ENCODE measurements around the gene SMIM21.

SMIM21 gene

DNA sequence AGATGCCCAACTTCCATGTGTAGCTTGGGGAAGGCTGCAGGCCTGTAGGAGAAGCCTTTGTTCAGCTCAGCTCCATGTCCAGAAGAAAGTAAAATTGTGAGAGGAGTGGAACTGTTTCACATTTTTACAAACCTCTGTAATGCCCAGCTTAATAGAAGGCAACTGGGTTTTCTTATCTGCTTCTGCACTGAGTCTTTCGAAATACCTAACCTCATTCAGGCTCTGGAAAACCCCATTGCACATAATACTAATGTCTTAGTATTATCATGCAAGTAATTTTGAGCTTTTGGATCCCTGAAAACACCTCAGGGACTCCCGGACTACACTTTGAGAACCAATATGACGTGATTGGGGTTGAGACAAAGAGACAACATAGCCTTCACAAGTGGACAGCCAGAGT lies 5.8 kb downstream of the SMIM21 start:
- DNase-seq: no peak

DNA sequence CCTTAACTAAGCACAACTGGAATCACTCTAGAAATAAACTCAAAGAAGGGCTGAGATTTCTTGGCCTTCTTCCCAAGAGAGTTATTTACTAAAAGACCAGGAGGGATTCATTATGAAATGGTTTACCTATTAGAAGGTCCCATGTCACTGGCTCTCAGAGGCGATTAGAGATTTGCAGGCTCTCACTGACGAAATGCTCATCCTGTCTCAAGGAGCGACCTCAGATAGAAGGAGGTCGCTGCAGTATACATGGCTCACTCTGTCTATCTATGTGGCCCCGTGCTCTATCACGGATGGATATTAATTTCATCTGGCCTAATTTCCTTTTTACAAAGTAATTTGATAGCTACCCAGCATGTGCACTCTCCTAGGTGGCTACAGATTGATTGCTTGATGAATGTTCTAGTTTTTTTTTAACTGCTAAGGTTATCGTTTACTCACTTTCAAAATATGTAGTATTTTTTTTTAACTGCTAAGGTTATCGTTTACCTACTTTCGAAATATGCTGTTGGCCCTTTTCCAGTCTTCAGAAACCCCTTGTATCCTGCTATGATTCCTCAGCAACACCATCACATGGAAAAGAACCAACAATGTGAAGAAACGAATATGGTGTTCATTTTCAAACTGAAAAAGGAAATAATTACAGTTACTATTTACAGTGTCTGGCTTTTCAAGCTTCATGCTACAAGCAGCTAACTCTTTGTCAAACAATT lies 9.1 kb downstream of the SMIM21 start:
- no peak for DNase-seq

DNA sequence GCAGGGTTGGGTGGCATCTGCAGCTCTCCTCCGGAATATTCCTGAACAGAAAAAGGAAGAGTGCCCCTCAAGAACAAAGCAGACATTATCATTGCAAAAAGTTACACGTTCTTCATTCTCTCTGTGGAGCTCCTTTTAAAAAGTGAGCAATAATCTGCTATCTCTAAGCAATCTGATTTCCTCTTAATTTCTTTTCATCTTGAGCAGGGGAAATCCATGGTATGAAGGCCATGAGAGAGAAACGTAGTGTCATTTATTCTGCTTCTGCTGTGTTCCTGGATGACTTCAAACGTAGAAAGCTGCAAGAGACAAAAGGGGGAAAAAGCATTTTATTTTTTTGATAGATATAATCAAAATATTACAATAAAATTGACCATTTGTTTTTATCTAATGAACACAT lies 16.9 kb downstream of the SMIM21 start:
- DNase-seq: no peak

DNA sequence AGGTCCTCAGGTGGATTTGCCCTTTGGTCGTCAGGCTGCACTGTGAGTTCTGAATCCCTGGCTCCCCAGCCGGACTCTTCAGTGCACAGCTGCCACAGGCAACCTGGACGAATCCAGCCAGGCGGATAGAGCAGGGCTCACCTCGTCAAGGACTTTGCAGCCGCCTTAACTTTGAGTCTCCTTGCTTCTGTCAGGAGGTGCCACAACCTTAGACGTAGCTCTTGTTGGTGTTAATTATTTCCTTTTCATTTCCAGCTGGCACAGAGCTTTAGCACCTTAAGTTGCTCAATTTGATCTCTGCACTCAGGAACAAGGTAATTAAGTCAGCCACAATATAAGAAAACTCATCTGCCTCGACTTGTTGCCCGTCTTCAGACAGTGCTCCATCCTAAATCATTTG lies 17.7 kb downstream of the SMIM21 start:
- no peak for DNase-seq

DNA sequence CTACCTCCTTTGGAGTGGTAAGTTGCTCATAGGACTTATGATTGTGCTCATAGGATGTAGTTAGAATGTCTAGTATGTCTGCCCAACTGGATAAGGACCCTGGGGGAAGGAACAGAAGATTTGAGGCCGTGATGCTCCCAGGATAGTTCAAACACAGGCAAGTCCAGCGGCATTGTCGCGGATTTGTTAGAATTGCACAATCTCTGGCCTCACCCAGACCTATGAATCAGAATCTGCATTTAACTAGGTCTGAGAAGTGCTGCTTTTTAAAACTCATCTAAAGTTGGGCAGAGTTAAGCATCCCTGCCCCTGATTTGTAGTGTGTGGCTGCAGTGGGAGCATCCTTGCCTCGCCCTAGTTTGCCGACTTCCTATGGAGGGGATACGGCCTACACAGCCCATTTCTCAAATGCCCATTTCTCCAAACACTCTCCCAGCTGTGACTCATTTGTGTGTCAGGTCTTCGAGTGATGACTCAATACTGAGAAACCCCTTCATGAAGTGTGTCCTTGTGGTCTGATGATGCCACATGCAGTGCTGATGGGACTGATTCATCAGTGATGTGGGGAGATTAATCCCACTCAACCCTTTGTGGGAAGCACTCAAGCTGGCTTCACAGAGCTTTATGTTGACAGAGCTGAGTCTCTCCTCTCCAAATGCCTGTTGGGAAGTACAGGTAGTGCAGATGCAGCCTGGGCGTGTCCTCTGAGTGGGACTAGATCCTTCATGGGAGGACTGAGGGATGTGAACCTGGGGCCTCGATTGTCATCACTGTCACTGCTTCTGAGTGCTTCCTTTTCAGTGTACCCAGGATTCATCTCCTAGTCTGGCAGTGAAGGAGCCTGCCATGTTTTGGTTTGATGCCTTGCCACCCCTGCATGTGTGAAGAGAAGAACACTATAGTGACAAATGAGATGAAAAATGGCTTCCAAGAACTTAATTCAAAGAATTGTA lies 18.7 kb downstream of the SMIM21 start:
- DNase-seq: no peak

DNA sequence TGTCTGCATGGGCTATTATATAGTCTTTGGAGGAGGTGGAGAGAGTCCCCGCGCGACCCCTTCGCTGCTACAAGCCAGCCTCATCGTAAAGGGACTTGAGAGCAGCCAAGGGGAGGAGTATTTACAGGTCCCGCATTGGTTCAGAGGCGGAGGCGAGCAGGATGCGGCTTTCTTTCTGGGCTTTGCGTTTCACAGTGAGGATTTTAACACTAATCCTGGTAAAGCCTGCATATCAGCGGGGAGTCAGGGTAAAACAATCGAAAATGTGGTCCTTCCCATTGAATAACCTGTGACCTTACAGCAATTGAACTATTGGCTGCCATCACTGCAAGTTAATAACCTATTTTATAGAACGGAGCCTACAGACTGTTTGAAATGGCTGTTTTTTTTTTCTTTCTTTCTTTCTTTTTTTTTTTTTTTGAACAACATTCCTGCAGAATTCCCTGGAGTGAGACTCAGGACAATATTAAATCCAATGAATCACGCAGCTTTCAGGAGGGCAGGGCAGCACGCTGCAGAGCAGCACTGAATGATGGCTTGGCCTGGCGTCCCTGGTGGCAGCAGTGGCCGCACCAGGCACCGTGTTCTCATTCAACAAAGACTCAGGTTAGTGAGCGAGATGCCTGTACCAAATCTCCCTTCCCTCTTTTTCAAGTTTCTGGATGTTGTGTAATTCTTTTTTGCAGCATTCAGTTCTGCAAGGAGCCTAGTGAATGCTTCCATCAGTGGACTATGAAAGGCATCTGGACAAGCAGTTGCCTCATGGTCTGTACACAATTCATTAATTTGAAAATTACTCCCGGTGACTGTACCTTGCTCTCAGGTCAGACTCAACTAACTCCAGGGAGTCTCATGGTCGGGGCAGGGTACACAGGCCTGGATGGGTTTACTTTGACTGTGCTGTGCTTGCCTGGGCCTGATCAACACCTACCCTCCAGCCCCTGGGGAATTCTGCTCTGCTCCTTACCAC lies 19.8 kb downstream of the SMIM21 start:
- DNase-seq: no peak

DNA sequence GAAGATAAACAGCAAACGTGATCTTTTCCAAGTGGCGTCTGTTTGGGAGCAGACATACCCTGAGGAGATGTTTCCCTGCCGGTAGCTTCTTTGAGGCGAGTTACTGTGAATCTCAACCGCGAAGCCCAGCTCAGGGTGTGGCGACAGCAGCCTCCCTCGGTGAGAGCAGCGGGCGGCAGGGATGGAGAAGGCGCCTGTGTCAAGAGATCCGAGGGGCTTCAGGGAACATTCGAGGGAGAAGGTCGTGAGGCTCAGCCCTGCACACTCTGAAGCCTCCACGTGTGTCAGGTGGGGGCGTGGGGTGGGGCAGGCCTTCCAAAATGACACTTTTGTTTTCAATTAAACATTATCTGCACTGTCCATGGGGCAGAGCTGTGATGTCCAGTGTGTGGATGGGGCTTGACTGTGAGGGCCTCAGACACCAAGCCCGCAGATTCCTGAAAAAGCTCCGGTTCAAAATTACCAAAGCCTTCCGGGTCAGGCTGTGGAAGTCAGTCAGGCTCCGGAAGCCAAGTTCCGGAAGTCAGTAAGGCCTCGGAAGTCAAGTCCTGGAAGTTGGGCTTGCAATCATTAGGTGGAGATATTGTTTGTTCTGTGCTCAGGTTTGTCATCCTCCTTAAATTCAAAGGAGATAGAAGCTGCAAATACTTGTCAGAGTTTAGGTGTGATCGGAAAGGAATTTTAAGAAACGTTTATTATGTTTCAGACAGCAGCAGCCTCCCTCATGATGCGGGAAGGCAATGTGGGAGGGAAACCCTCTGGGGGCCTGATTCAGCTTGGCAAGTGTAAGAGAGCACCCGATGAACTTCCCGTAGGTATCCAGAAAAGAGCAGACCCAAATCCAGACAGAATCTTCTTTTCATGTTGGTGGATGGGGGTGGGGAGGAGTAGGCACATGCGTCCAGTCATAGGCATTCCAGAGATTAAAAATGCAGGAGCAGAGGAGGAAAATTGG lies 20.7 kb downstream of the SMIM21 start:
- DNase-seq: no peak

DNA sequence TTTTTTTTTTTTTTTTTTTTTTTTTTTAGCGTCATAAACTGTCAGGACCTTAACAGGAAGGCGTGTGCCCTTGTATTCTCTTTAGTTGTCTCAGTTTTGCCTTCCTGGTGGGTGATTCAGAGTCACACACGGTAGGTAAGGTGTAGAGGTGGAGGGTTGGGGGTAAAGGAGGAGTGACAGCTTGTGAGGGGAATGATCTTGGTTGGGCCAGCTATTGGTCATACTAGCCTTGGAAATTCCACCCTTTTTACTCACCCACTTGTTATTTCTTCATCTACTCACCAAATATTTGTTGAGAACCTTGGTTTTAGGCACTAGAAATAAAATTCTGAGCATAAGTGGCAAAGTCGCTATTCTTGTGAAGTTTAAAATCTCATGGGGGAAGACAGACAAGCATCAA lies 22.2 kb downstream of the SMIM21 start:
- no peak for DNase-seq

DNA sequence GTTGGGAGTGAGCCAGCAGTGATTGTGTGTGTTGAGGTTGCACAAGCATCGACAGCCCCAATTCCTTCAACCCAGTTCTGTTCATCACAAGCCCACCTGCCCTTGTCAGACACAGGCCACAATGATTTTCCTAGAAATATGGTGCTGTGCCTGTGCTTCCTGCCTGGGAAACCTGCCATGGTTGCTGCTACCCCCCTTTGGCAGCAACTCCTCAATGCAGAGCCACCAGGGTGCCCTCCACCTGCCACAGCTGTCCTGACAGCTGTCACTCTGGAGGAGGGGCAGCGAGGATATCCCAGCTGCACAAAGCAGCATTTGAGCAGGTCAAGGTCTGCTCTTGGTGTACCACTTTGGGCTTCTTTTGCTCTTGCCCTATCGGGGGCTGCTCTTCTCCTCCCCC lies 27.1 kb downstream of the SMIM21 start:
- DNase-seq: no peak

DNA sequence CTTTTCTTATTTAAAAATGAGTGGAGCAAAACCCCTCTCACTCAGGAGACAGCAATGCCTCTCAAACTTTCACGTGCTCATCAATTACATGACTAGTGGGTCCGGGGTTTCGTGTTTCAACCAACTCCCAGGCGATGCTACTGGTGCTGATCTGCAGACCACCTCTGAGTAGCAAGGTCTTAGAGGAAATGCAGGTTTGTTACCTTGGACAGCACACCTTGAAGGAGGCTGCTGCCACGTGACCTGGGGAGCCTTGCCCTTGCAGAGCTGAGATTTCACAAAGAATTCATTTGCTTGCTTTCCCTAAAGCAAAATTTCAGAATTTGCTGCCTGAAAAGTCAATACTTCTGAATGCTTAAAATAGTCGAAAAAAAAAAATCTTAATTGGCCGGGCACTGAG lies 32.4 kb downstream of the SMIM21 start:
- DNase-seq: no peak

DNA sequence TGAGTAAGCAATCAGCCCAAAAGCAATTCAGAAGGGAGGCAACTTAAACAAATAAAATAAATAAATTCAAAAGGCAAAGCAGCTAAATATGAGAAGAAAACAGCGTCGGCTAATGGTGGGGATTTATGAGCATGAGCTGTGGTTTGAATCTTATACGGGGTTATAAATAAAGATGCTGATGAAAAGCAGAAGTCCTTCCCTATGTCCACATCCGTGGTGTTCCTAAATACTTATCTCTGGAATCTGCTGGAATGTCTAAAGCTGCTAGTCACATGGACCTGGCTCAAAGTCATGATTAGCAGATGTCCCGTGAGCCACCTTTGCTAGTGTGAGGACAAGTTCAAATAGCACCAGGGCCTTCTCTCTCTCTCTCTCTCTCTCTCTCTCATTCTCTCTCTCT lies 33.8 kb downstream of the SMIM21 start:
- DNase-seq: no peak

DNA sequence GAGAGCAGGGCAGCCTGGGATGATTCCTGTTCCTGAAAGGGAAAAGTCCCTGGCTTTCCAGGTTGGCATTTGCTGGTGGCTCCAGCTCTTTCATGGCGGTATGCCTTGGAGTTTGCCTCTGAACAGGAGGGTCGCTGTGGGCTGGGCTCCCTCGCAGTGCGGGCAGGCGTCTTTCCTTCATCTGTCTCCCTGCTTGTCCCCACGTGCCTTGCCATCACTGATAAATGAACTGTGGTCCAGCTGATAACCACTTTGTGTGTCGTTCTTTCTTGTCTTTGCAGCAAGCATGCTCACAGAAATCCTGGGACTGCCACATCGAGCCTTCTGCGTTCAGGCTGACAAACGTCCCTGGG lies 35.3 kb downstream of the SMIM21 start:
- no peak for DNase-seq

DNA sequence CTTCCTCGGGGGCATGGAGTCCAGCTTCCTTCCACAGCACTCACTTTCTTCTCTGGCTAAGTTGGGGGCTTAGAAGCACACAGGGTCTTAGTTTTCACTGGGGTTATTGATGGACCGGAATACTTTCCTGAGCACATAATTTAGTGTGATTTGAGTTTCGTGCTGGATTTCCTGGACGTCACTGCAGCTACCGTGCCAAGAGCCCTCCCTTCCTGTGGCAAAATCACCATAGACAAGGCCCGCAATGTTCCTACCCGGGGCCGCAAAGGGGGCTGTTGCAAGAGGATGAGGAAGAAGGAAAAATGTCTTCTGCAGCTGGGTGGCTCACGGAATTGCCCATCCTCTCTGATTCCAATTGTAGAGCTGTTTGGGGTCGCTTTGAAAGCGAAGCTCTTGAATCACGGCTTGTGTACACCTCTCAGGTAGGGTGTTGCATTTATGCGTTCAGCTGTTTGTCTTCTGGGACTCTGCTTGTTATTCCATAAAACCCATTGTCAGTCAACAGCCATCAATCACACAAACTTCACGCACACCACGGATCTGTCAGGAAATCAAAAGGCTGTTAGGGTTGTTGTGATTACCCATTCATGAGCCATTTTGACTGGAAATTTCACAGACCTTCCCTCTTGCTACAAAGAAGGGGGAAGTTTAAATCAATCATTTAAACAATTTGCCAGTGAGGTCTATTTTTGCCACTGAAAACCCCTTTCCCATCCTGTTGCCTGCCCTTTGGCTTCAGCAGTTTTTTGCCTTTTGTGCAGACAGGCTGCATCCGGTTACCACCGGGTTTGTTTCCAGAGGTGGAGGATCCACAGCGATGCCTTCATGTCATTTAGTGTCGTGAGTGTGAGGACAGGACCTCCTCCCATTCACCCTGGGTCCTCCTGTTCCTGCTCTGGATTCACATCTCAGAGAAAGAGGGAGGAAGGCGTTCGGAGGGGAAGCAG lies 36.0 kb downstream of the SMIM21 start:
- DNase-seq: no peak

DNA sequence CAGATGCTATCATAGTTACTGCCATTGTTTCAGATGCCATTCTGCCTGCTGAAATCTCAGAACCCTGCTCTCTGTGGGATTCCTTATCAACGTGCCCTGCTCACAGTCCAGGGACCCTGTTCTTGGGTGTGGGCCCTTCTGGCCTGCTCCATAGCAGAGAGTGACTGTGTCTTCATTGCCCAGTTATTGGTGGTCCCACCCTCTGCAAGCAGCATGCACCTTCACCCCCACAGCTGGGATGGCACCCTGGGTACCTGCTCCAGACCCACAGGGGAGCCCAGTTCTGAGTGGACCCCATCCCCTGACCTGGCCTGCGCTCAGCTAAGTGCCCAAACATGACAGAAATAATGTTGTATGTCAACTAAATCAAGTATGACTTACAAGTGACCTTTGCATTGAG lies 36.6 kb downstream of the SMIM21 start:
- DNase-seq: no peak

DNA sequence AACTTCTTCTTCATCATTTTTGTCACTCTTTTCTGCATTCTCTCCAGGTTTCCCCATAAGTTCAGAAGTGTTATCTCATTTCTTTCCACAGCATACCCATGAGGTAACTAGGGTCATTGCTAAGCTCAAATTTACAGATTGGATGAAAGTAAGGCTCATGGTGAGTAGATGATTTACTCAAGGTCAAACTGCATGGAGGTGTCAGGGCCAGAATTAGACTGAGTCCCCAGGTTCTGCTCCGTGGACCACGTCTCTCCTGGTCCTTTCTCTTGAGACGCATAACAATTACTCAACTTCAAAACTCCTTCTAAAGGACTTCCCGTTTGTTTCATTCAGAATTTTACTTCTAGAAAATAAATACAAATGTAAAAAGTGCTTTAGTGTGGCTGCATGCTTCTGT lies 43.4 kb downstream of the SMIM21 start:
- no peak for DNase-seq

DNA sequence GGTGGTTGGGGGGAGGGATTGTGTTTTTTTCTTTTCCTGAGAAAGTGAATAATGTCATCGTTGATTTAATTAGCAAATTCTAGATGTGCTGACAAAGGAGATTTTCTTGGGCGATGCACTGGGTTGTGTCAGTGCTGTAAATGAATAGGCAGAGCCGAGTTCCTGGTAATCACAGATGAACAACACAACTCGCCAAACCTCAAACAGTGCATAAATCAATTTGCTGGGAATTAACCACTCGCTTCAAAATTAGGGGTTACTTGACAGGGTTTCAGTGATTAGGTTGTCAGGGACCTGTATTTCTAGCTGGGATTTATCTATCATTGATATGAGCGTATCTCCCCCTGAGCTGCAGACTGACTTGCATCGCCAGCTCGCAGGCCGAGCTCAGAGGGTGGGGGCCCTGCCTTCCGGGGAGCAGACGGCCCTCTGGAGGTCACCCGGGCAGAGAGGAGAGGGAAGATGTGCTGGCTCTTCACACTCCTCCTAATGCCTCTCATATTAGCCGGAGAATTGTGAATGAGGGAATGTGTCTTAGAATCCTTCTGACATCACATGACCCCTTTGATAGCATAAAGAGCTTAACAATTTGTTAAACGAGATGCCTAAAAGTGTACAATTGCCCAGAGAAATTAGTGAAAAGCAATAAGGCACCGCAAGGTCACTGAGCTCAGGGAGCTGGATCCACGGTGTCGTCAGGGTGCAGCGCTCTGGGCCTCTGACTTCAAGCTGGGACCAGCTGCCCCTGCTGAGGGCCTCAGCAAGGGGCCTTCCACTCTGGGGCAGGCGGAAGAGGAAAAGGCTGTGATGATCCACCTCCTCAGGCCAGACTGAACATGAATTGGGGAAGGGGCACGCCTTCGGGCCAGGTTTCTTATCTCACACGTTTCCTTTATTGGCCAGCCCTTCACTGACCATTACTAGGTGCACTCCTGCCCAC lies 48.9 kb downstream of the SMIM21 start:
- no peak for DNase-seq

DNA sequence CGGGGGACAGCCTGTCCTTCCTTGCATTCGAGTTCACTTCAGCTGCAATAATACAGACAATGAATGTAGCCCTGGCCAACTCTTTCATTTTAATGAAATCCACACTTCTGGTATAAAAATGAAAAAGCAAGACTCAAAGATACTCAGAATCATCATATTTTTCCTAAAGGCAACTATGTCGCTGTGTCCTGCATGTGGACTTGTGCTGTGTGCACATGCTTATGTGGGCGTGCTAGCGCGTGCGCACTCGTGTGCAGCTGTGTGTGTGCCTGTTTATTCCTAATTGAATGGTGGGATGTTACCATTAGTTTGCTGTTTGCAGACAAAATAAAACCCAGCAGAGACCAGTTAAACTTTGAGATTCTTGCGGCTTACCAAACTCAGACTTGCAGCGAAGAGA lies 49.6 kb downstream of the SMIM21 start:
- no peak for DNase-seq

DNA sequence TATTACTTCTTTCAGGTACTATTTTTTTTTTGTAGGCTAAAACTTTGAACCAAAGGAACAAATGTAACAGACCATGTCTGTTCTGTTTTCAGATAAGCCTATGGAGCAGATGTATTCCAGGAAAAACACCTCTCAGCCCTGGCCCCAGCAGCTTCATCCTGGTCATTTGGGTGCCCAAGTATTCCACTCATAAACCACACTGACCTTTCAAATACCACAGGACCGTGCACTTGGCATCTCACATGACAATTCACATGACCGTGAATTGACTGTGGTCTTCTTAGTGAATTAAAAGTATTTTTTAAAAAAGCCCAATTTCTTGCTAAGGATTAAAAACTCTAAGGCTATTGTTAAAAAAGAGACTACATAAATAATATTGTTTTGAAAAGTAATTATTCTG lies 50.2 kb downstream of the SMIM21 start:
- no peak for DNase-seq

DNA sequence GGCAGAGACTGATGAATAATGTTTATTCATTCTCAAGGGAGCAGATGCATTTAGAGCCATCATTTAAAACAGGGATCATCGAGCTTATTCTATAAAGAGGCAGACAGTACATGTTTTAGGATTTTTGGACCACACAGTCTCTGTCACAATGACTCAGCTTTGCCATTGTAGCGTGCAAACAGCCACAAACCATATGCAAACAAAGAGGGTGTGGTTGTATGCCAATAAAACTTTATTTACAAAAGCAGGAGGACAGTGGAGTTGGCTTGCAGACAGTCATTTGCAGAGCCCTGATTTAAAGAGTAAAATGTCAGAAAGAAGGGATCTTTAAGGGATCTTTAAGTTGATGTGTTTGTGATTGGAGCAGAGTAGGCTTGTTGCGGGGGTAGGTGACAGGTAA lies 51.5 kb downstream of the SMIM21 start:
- DNase-seq: no peak

DNA sequence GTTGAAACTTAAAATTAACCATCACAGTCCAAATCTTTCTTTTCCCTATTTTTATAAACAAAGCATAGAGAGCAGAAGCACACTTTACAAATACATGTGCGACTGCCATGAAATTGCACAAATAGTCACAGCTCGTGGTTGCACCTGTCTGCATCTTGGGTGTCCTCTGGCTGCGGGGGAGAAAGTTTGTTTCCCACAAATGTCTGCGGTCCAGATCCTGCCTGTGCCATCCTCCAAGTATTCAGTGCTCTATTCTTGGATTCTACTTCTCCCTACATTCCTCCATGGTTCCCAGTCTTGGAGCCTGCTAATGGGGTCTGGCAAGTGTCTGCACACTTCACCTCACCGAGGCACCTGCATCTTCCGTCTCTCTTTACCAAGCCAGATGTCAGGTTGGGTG lies 52.2 kb downstream of the SMIM21 start:
- no peak for DNase-seq

Measured in CD4-positive, alpha-beta T cell treated with Interleukin-12 subunit alpha and Interleukin-12 subunit beta, for 1 hour (primary cell).